ENCODE measurements around the gene EPHA10.
"Not testable (repeated sequence)": the region's sequence is repeated elsewhere in the genome, so short reads cannot be mapped to it uniquely, and the experiment has no call there.

Gene EPHA10

DNA sequence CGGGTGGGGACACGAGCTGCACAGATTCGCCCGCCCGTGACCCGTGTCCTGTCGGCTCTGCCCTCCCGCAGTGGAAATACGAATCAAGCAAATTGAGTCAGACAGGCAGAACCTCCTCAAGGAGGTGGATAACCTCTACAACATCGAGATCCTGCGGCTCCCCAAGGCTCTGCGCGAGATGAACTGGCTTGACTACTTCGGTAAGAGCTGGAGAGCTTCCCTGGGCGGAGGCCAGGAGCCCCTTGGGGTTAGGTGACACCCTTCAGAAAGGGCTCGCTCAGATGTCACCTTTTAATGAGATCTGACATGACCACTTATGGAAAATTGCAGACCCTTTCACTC is 72.1 kb downstream of the EPHA10 start:
- Histone ChIP-seq H3K27me3 (ENCODE audit: control insufficient read depth in 1 of 2, insufficient read depth in 2 of 2, low read length in 2 of 2) (no peaks in the 10 kb centered on the region), H3K4me3 (ENCODE audit: low read depth in 1 of 2, low read length in 2 of 2) (peak overlapping the region; percentile 97 to 98), H3K9me3 (ENCODE audit: control insufficient read depth in 1 of 2, low read length in 2 of 2) (no peaks in the 10 kb centered on the region), H3K4me1 (ENCODE audit: control insufficient read depth in 1 of 2, insufficient read depth in 2 of 2, low read length in 2 of 2) (peaks cover 39 to 40% of the 10 kb centered on the region in 2 donors), H3K36me3 (ENCODE audit: control insufficient read depth in 1 of 2, insufficient read depth in 2 of 2, low read length in 2 of 2) (peaks cover 0 to 6% of the 10 kb centered on the region in 2 donors), H3K9ac (ENCODE audit: low read depth in 1 of 2, low read length in 2 of 2) (peak overlapping the region; percentile 65 to 75), H3K27ac (ENCODE audit: low read depth, low read length) (no peak overlapping the region)

DNA sequence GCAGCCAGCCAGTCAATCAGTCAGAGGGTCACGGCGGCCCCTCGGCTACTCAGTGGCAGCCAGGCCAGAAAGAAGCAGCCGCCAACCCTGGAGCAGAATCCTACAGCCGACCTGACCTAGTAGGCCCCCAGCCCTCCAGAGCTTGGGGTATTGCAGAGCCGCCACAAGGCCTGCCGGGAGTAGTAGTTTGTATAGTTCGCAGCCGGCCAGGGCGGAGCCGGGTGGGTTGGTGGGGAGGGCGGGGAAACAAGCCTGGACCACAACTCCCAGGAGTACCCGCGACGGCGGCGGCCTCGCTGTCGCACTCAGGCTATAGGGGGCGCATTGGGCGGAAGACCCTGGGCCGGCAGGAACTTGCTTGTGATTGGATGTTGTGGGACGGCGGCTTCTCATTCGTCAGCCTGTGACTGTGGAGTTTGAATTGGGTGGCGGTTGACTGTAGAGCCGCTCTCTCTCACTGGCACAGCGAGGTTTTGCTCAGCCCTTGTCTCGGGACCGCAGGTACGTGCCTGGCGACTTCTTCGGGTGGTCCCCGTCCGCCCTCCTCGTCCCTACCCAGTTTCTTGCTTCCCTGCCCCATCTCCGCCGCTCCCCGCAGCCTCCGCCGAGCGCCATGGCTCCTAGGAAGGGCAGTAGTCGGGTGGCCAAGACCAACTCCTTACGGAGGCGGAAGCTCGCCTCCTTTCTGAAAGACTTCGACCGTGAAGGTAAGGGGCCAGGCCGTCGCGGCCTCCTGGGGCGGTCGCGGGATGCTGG is 72.7 kb downstream of the EPHA10 start, which contains the start of gene CDCA8:
Gene CDCA8, plus strand, starts transcription at position 439 of the 756 bp plus-strand sequence. Its CDS starts 175 bp downstream, at position 614.
- peaks cover 0 to 6% of the 10 kb centered on the region in 2 donors for H3K36me3 ChIP-seq (ENCODE audit: control insufficient read depth in 1 of 2, insufficient read depth in 2 of 2, low read length in 2 of 2)
- no peaks in the 10 kb centered on the region for H3K27me3 ChIP-seq (ENCODE audit: control insufficient read depth in 1 of 2, insufficient read depth in 2 of 2, low read length in 2 of 2)
- no peaks in the 10 kb centered on the region for H3K9me3 ChIP-seq (ENCODE audit: control insufficient read depth in 1 of 2, low read length in 2 of 2)
- H3K4me3 ChIP-seq (ENCODE audit: low read depth in 1 of 2, low read length in 2 of 2), result peak within 1 kb of the TSS; percentile 97 to 98
- peak within 1 kb of the TSS; percentile 75 to 81 for H3K9ac ChIP-seq (ENCODE audit: low read depth in 1 of 2, low read length in 2 of 2)
- peak within 1 kb of the TSS; percentile 73 for H3K27ac ChIP-seq (ENCODE audit: low read depth, low read length)
- H3K4me1 ChIP-seq (ENCODE audit: control insufficient read depth in 1 of 2, insufficient read depth in 2 of 2, low read length in 2 of 2), result peaks cover 33 to 34% of the 10 kb centered on the region in 2 donors

- Histone ChIP-seq H3K27ac (ENCODE audit: low read depth, low read length) (peak overlapping the region; percentile 73), H3K4me3 (ENCODE audit: low read depth in 1 of 2, low read length in 2 of 2) (peak overlapping the region; percentile 89 to 97), H3K27me3 (ENCODE audit: control insufficient read depth in 1 of 2, insufficient read depth in 2 of 2, low read length in 2 of 2) (no peaks in the 10 kb centered on the region)
Observed at GRCh38 chr1:37691497-37692077, 73.3 kb downstream of the EPHA10 start.

GRCh38 chr1:37688926-37689325 is 76.0 kb downstream of the EPHA10 start:
- no peaks in the 10 kb centered on the region for H3K9me3 ChIP-seq (ENCODE audit: control insufficient read depth in 1 of 2, low read length in 2 of 2)
- H3K36me3 ChIP-seq (ENCODE audit: control insufficient read depth in 1 of 2, insufficient read depth in 2 of 2, low read length in 2 of 2), result peaks cover 2 to 25% of the 10 kb centered on the region in 2 donors
- H3K27me3 ChIP-seq (ENCODE audit: control insufficient read depth in 1 of 2, insufficient read depth in 2 of 2, low read length in 2 of 2), result no peaks in the 10 kb centered on the region
- peak overlapping the region; percentile 70 to 77 for H3K9ac ChIP-seq (ENCODE audit: low read depth in 1 of 2, low read length in 2 of 2)
- H3K27ac ChIP-seq (ENCODE audit: low read depth, low read length), result no peak overlapping the region
- peaks cover 23 to 30% of the 10 kb centered on the region in 2 donors for H3K4me1 ChIP-seq (ENCODE audit: control insufficient read depth in 1 of 2, insufficient read depth in 2 of 2, low read length in 2 of 2)
- peak overlapping the region; percentile 89 to 97 for H3K4me3 ChIP-seq (ENCODE audit: low read depth in 1 of 2, low read length in 2 of 2)

More at GRCh38 chr1:37691497-37692077, 73.3 kb downstream of the EPHA10 start:
- H3K4me1 ChIP-seq (ENCODE audit: control insufficient read depth in 1 of 2, insufficient read depth in 2 of 2, low read length in 2 of 2), result peaks cover 29 to 31% of the 10 kb centered on the region in 2 donors
- peaks cover 0 to 9% of the 10 kb centered on the region in 2 donors for H3K36me3 ChIP-seq (ENCODE audit: control insufficient read depth in 1 of 2, insufficient read depth in 2 of 2, low read length in 2 of 2)
- no peaks in the 10 kb centered on the region for H3K9me3 ChIP-seq (ENCODE audit: control insufficient read depth in 1 of 2, low read length in 2 of 2)
- H3K9ac ChIP-seq (ENCODE audit: low read depth in 1 of 2, low read length in 2 of 2), result peak overlapping the region; percentile 67 to 81

- not testable (repeated sequence) for H3K4me3 ChIP-seq (ENCODE audit: low read depth in 1 of 2, low read length in 2 of 2); H3K9ac ChIP-seq (ENCODE audit: low read depth in 1 of 2, low read length in 2 of 2); H3K27ac ChIP-seq (ENCODE audit: low read depth, low read length); H3K9me3 ChIP-seq (ENCODE audit: control insufficient read depth in 1 of 2, low read length in 2 of 2); H3K27me3 ChIP-seq (ENCODE audit: control insufficient read depth in 1 of 2, insufficient read depth in 2 of 2, low read length in 2 of 2)
- Histone ChIP-seq H3K4me1 (ENCODE audit: control insufficient read depth in 1 of 2, insufficient read depth in 2 of 2, low read length in 2 of 2) (peaks cover 23 to 28% of the 10 kb centered on the region in 2 donors), H3K36me3 (ENCODE audit: control insufficient read depth in 1 of 2, insufficient read depth in 2 of 2, low read length in 2 of 2) (peaks cover 14 to 37% of the 10 kb centered on the region in 2 donors)
Observed at GRCh38 chr1:37687764-37688163, 77.2 kb downstream of the EPHA10 start.

DNA sequence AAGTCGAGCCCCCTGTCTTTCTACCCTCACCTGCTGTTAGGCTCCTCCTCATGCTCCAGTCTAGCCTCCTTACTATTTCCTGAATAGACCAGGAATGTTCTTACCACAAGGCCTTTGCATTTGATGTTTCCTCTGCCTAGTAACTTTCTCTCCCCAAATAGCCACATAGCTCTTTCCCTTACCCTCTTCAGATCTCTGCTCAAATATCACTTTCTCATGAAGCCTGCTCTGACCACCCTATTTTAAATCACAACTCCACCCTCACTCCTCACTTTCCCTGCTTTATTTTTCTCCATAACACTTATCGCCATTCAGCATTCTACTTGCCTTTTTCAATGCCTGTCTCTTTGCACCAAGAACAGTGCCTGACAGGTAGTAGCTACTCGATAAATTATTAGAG is 79.2 kb downstream of the EPHA10 start:
- no peaks in the 10 kb centered on the region for H3K27me3 ChIP-seq (ENCODE audit: control insufficient read depth in 1 of 2, insufficient read depth in 2 of 2, low read length in 2 of 2)
- H3K4me3 ChIP-seq (ENCODE audit: low read depth in 1 of 2, low read length in 2 of 2), result no peak overlapping the region
- H3K9me3 ChIP-seq (ENCODE audit: control insufficient read depth in 1 of 2, low read length in 2 of 2), result no peaks in the 10 kb centered on the region
- no peak overlapping the region for H3K27ac ChIP-seq (ENCODE audit: low read depth, low read length)
- H3K9ac ChIP-seq (ENCODE audit: low read depth in 1 of 2, low read length in 2 of 2), result no peak overlapping the region
- peaks cover 16 to 40% of the 10 kb centered on the region in 2 donors for H3K36me3 ChIP-seq (ENCODE audit: control insufficient read depth in 1 of 2, insufficient read depth in 2 of 2, low read length in 2 of 2)
- H3K4me1 ChIP-seq (ENCODE audit: control insufficient read depth in 1 of 2, insufficient read depth in 2 of 2, low read length in 2 of 2), result peaks cover 16% of the 10 kb centered on the region in 2 donors

DNA sequence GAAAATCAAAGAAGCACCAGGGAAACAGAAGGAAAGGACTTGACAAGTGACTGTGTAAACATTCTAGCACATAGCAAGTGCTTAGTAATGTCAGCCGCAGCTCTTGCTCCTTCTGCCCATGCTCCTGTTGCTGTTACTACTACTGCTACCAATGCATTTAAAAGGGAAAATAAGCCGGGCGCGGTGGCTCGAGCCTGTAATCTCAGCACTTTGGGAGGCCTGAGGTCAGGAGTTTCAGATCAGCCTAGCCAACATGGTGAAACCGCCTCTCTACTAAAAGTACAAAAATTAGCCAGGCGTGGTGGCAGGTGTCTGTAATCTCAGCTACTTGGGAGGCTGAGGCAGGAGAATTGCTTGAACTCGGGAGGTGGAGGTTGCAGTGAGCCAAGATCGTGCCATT is 80.7 kb downstream of the EPHA10 start:
- not testable (repeated sequence) for H3K4me3 ChIP-seq (ENCODE audit: low read depth in 1 of 2, low read length in 2 of 2); H3K9ac ChIP-seq (ENCODE audit: low read depth in 1 of 2, low read length in 2 of 2); H3K4me1 ChIP-seq (ENCODE audit: control insufficient read depth in 1 of 2, insufficient read depth in 2 of 2, low read length in 2 of 2); H3K9me3 ChIP-seq (ENCODE audit: control insufficient read depth in 1 of 2, low read length in 2 of 2); H3K27me3 ChIP-seq (ENCODE audit: control insufficient read depth in 1 of 2, insufficient read depth in 2 of 2, low read length in 2 of 2); H3K27ac ChIP-seq (ENCODE audit: low read depth, low read length)
- peaks cover 16 to 40% of the 10 kb centered on the region in 2 donors for H3K36me3 ChIP-seq (ENCODE audit: control insufficient read depth in 1 of 2, insufficient read depth in 2 of 2, low read length in 2 of 2)

DNA sequence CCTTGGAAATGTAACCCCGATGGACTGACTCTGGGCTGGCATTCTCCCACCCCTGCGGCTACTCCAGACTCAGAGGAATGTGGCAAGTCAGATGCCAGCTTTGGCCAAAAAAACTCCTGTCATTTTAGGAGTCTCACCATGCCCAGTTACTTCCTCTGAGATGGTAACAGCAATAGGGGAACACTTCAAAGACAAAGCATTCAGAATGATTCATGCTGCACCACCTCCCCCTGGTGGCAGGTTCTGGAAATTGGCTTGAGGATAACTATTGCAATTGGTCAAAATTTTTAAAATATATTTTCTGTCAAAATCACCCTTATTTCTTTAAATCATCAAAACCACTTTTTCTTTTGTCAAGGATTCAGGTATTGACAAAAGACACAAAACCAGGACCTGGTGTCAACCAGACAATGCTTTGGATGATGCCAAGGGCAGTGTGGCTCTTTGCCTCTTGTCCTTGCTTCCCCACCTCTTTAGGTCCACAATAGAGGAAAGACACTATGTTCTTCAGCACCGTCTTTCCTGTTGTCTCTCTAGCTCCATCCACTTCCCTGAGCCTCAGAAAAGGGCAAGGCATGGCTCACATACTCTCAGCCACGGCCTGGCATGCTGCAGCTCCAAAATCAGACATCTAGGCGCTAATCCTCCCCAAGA is 82.5 kb downstream of the EPHA10 start:
- no peak overlapping the region for H3K9ac ChIP-seq (ENCODE audit: low read depth in 1 of 2, low read length in 2 of 2)
- H3K4me3 ChIP-seq (ENCODE audit: low read depth in 1 of 2, low read length in 2 of 2), result no peak overlapping the region
- no peak overlapping the region for H3K27ac ChIP-seq (ENCODE audit: low read depth, low read length)
- no peaks in the 10 kb centered on the region for H3K4me1 ChIP-seq (ENCODE audit: control insufficient read depth in 1 of 2, insufficient read depth in 2 of 2, low read length in 2 of 2)
- H3K27me3 ChIP-seq (ENCODE audit: control insufficient read depth in 1 of 2, insufficient read depth in 2 of 2, low read length in 2 of 2), result no peaks in the 10 kb centered on the region
- peaks cover 16 to 40% of the 10 kb centered on the region in 2 donors for H3K36me3 ChIP-seq (ENCODE audit: control insufficient read depth in 1 of 2, insufficient read depth in 2 of 2, low read length in 2 of 2)
- no peaks in the 10 kb centered on the region for H3K9me3 ChIP-seq (ENCODE audit: control insufficient read depth in 1 of 2, low read length in 2 of 2)

GRCh38 chr1:37680933-37681332 is 84.0 kb downstream of the EPHA10 start:
- peaks cover 16 to 30% of the 10 kb centered on the region in 2 donors for H3K36me3 ChIP-seq (ENCODE audit: control insufficient read depth in 1 of 2, insufficient read depth in 2 of 2, low read length in 2 of 2)
- H3K9ac ChIP-seq (ENCODE audit: low read depth in 1 of 2, low read length in 2 of 2), result no peak overlapping the region
- peaks cover 2 to 8% of the 10 kb centered on the region in 2 donors for H3K4me1 ChIP-seq (ENCODE audit: control insufficient read depth in 1 of 2, insufficient read depth in 2 of 2, low read length in 2 of 2)
- no peaks in the 10 kb centered on the region for H3K27me3 ChIP-seq (ENCODE audit: control insufficient read depth in 1 of 2, insufficient read depth in 2 of 2, low read length in 2 of 2)
- no peaks in the 10 kb centered on the region for H3K9me3 ChIP-seq (ENCODE audit: control insufficient read depth in 1 of 2, low read length in 2 of 2)
- no peak overlapping the region for H3K4me3 ChIP-seq (ENCODE audit: low read depth in 1 of 2, low read length in 2 of 2)
- no peak overlapping the region for H3K27ac ChIP-seq (ENCODE audit: low read depth, low read length)

GRCh38 chr1:37677808-37678207 is 87.1 kb downstream of the EPHA10 start:
- H3K27ac ChIP-seq (ENCODE audit: low read depth, low read length), result no peak overlapping the region
- no peaks in the 10 kb centered on the region for H3K27me3 ChIP-seq (ENCODE audit: control insufficient read depth in 1 of 2, insufficient read depth in 2 of 2, low read length in 2 of 2)
- no peak overlapping the region for H3K9ac ChIP-seq (ENCODE audit: low read depth in 1 of 2, low read length in 2 of 2)
- no peaks in the 10 kb centered on the region for H3K9me3 ChIP-seq (ENCODE audit: control insufficient read depth in 1 of 2, low read length in 2 of 2)
- no peak overlapping the region for H3K4me3 ChIP-seq (ENCODE audit: low read depth in 1 of 2, low read length in 2 of 2)
- H3K4me1 ChIP-seq (ENCODE audit: control insufficient read depth in 1 of 2, insufficient read depth in 2 of 2, low read length in 2 of 2), result peaks cover 7 to 10% of the 10 kb centered on the region in 2 donors
- H3K36me3 ChIP-seq (ENCODE audit: control insufficient read depth in 1 of 2, insufficient read depth in 2 of 2, low read length in 2 of 2), result peaks cover 2 to 4% of the 10 kb centered on the region in 2 donors
